Fibroblast of lung (primary cell): ENCODE data around the gene AKR1C2. TPM values are rescaled to one million over a fixed set of nuclear protein-coding genes. Genes with fewer than 3 reads are reported as not detected.
"Not testable (repeated sequence)": the region's sequence is repeated elsewhere in the genome, so short reads cannot be mapped to it uniquely, and the experiment has no call there.

Source experiments
- DNase-seq, 2 donors: peaks; one replicate each; pipeline versions ENCODE4 v3.0.0 to v3.0.0-alpha.2; 2010; ENCODE audit warnings: low read depth in 2 of 2
- H2AFZ ChIP-seq: 2 replicates; pipeline ENCODE4 v1.5.1; 2012; ENCODE audit warnings: low read length, control low read depth, inconsistent platforms
- H3K27ac ChIP-seq: 2 replicates; pipeline ENCODE4 v1.5.1; 2011; ENCODE audit warnings: low read length, control low read depth; ENCODE audit not compliant: insufficient read depth
- H3K27me3 ChIP-seq: 2 replicates; pipeline ENCODE4 v1.5.1; 2011; ENCODE audit warnings: mild to moderate bottlenecking, low read length; ENCODE audit not compliant: control insufficient read depth, insufficient read depth
- H3K36me3 ChIP-seq: 2 replicates; pipeline ENCODE4 v1.5.1; 2011; ENCODE audit warnings: low read length; ENCODE audit not compliant: control insufficient read depth, insufficient read depth
- H3K4me1 ChIP-seq: 2 replicates; pipeline ENCODE4 v1.5.1; 2011; ENCODE audit warnings: low read length; ENCODE audit not compliant: control insufficient read depth, insufficient read depth; ENCODE audit errors: extremely low read depth
- H3K4me2 ChIP-seq: 2 replicates; pipeline ENCODE4 v1.5.1; 2011; ENCODE audit warnings: low read length, control low read depth; ENCODE audit not compliant: insufficient read depth; ENCODE audit errors: extremely low read depth
- H3K4me3 ChIP-seq, 4 experiments: fragments of 200-600 bp in 1 of 4; sonication (generic) in 1 of 4; replicated peaks in 1 of 4; 2 replicates each; pipeline ENCODE4 v1.5.1; 2011 to 2016; ENCODE audit warnings: low read length in 4 of 4, low read depth in 3 of 4, mild to moderate bottlenecking in 3 of 4, control low read depth in 2 of 4, inconsistent platforms in 1 of 4, mixed read lengths in 1 of 4; ENCODE audit not compliant: insufficient read depth in 1 of 4; ENCODE audit errors: control extremely low read depth in 1 of 4
- H3K79me2 ChIP-seq: 2 replicates; pipeline ENCODE4 v1.5.1; 2012; ENCODE audit warnings: mild to moderate bottlenecking, low read length, inconsistent platforms; ENCODE audit not compliant: control insufficient read depth, insufficient read depth
- H3K9ac ChIP-seq: 2 replicates; pipeline ENCODE4 v1.5.1; 2011; ENCODE audit warnings: mild to moderate bottlenecking, low read length, control low read depth; ENCODE audit not compliant: insufficient read depth
- H3K9me3 ChIP-seq: 2 replicates; pipeline ENCODE4 v1.5.1; 2012; ENCODE audit warnings: low read depth, low read length; ENCODE audit not compliant: control insufficient read depth, insufficient read depth
- H4K20me1 ChIP-seq: 2 replicates; pipeline ENCODE4 v1.5.1; 2011; ENCODE audit warnings: low read length; ENCODE audit not compliant: control insufficient read depth, insufficient read depth; ENCODE audit errors: extremely low read depth
- CTCF ChIP-seq, 2 donors: IDR thresholded peaks in 1 of 2; conservative IDR thresholded peaks in 1 of 2; 1 replicate in 1 of 2; 2 replicates in 1 of 2; pipeline ENCODE4 v1.5.1; 2011 to 2012; ENCODE audit warnings: low read length in 2 of 2, control low read depth in 1 of 2, inconsistent platforms in 1 of 2, low read depth in 1 of 2, mild to moderate bottlenecking in 1 of 2
- EZH2 ChIP-seq: IDR thresholded peaks from 2 replicates; pipeline ENCODE4 v1.5.1; 2012; ENCODE audit warnings: low read length, control low read depth, mild to moderate bottlenecking; ENCODE audit errors: missing control alignments
- polyA plus RNA-seq, 2 donors: library from polyadenylated mRNA; depleted of rRNA in 1 of 2; stranded (reverse) in 1 of 2; unstranded in 1 of 2; fragments of >200 nt; gene quantifications; 2 replicates each; pipeline ENCODE4 v1.2.1, GENCODE V29; 2011 to 2012; ENCODE audit warnings: missing spikeins in 1 of 2
- total RNA-seq: library from RNA; depleted of rRNA; stranded (reverse); fragments of >200 nt; gene quantifications from 2 replicates; pipeline ENCODE4 v1.2.1, GENCODE V29; 2014

AKR1C2 gene
- total and polyA plus RNA-seq, 2 donors (not counting 1 experiment from before 2014, with no cell fraction given): 10.6 to 14.6 TPM

GRCh38 chr10:5004501-5004900 is 844 bp upstream of the AKR1C2 start:
- not testable (repeated sequence) for H3K4me1 ChIP-seq, H4K20me1 ChIP-seq, H2AFZ ChIP-seq, H3K4me3 ChIP-seq, H3K36me3 ChIP-seq, H3K4me2 ChIP-seq, DNase-seq, H3K27me3 ChIP-seq, H3K27ac ChIP-seq, H3K9me3 ChIP-seq, H3K9ac ChIP-seq, H3K79me2 ChIP-seq

GRCh38 chr10:5004030-5004385 is 351 bp upstream of the AKR1C2 start:
- H3K9ac ChIP-seq, H3K27me3 ChIP-seq, H3K36me3 ChIP-seq, H3K9me3 ChIP-seq, H3K27ac ChIP-seq, H2AFZ ChIP-seq, H3K4me2 ChIP-seq, H3K4me1 ChIP-seq, DNase-seq, H4K20me1 ChIP-seq, H3K79me2 ChIP-seq, H3K4me3 ChIP-seq: not testable (repeated sequence)

GRCh38 chr10:5002013-5002727 is 1.5 kb downstream of the AKR1C2 start:
- TF ChIP-seq EZH2 (no peak), CTCF (conservative IDR thresholded peaks at IDR 0.05 in 1 of 2, IDR thresholded peaks at IDR 0.05 in 1 of 2; ENCODE audit: low read depth in 1 of 2, low read length in 2 of 2) (no peak)
- H2AFZ ChIP-seq: no peak overlapping the region
- H3K4me2 ChIP-seq: no peak overlapping the region
- H3K27me3 ChIP-seq: no peaks in the 10 kb centered on the region
- no peaks in the 10 kb centered on the region for H3K36me3 ChIP-seq
- H4K20me1 ChIP-seq: no peaks in the 10 kb centered on the region
- no peak for DNase-seq
- H3K4me1 ChIP-seq: no peaks in the 10 kb centered on the region
- H3K27ac ChIP-seq: no peak overlapping the region
- no peak overlapping the region for H3K9ac ChIP-seq
- H3K9me3 ChIP-seq: no peaks in the 10 kb centered on the region
- H3K79me2 ChIP-seq: no peaks in the 10 kb centered on the region
- H3K4me3 ChIP-seq: peak overlapping the region in 1 of 4 experiments; percentile 31

- Histone ChIP-seq H3K9ac (no peak overlapping the region), H4K20me1 (no peaks in the 10 kb centered on the region), H2AFZ (no peak overlapping the region), H3K27me3 (no peaks in the 10 kb centered on the region), H3K27ac (no peak overlapping the region), H3K9me3 (no peaks in the 10 kb centered on the region), H3K36me3 (no peaks in the 10 kb centered on the region), H3K79me2 (no peaks in the 10 kb centered on the region), H3K4me2 (no peak overlapping the region), H3K4me1 (no peaks in the 10 kb centered on the region), H3K4me3 (no peak overlapping the region)
- no peak for TF ChIP-seq CTCF (conservative IDR thresholded peaks at IDR 0.05 in 1 of 2, IDR thresholded peaks at IDR 0.05 in 1 of 2; ENCODE audit: low read depth in 1 of 2, low read length in 2 of 2)
- TF ChIP-seq EZH2: no peak
- DNase-seq: no peak
These were observed 5.0 kb downstream of the AKR1C2 start for GRCh38 chr10:4998671-4999070.

- not testable (repeated sequence) for DNase-seq, H4K20me1 ChIP-seq, H3K9me3 ChIP-seq, H3K79me2 ChIP-seq, H3K4me2 ChIP-seq, H3K36me3 ChIP-seq, H3K27me3 ChIP-seq, H3K4me3 ChIP-seq, H2AFZ ChIP-seq, H3K4me1 ChIP-seq, H3K9ac ChIP-seq, H3K27ac ChIP-seq
These were observed 9.4 kb downstream of the AKR1C2 start for GRCh38 chr10:4994260-4994659.
